SHP77 (cell line): ENCODE data around the gene NFILZ.

Experiments
- DNase-seq, 2 experiments: peaks; one replicate each; lab custom pipeline; 2025; lab: John Stamatoyannopoulos, UW

NFILZ gene, protein sequence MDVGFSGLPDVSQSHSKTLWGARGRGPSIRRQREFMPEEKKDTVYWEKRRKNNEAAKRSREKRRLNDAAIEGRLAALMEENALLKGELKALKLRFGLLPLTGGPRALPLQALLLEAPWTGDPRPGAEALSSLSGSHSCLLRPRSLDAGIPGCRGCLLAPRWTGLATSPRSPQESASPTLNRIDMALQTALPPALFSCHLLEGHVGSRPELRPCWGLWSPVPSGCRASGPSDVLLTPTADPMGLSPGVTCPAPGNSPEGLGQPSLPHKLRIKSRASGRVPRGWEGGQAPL

DNA sequence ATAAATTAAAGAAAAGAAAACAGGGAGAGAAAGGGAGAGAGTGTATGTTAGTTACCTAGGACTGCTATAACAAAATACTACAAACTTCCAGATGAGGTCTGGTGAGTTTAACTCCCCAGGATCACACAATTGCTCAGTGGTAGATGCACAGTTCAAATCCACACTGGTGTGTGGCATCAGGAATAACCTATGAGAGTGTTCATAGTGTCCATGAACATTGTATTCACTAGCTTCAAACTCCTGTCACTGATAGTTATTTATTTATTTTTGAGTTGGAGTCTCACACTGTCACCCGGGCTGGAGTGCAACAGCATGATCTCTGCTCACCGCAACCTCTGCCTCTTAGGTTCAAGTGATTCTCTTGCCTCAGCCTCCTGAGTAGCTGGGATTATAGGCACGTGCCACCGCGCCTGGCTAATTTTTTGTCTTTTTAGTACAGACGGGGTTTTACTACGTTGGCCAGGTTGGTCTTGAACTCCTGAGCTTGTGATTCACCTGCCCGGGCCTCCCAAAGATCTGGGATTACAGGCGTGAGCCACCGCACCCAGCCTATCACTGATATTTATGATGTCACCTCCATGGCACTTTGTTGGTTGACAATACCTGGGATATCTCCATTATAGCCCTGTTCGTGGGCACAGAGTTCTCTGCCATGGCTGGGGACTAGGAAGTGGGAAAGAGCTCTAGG lies at the start of gene NFILZ:
NFILZ (plus strand) TSS at position 638 of the 688 bp plus-strand sequence. CDS start 46,133 bp downstream, outside the sequence.
- no peak for DNase-seq

DNA sequence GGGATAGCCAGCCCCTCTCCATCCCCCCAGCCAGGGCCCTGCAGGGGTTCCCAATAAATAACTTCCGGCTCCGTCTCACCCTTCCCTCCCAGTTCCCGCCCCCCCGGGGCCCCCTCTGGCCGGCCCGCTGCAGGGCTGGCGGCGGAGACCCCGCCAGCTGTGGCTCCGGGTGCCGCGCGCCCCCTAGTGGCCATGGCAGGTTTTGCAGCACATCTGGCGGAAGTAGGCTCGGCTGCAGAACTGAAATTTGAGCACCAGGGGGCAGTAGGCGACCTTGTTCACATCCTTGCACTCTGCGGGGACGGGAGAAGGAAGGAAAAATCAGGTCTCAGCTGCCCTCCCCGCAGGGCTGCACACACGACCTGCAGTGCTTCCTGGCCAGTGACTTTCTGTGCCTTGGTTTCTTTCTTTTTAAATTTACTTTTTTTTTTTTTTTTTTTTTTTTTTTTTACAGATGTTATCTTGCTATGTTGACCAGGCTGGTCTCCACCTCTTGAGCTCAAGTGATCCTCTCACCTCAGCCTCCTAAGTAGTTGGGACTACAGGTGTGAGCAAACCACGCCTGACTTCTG lies 49.6 kb upstream of the NFILZ start:
- peak; percentile 68 to 76 for DNase-seq

DNA sequence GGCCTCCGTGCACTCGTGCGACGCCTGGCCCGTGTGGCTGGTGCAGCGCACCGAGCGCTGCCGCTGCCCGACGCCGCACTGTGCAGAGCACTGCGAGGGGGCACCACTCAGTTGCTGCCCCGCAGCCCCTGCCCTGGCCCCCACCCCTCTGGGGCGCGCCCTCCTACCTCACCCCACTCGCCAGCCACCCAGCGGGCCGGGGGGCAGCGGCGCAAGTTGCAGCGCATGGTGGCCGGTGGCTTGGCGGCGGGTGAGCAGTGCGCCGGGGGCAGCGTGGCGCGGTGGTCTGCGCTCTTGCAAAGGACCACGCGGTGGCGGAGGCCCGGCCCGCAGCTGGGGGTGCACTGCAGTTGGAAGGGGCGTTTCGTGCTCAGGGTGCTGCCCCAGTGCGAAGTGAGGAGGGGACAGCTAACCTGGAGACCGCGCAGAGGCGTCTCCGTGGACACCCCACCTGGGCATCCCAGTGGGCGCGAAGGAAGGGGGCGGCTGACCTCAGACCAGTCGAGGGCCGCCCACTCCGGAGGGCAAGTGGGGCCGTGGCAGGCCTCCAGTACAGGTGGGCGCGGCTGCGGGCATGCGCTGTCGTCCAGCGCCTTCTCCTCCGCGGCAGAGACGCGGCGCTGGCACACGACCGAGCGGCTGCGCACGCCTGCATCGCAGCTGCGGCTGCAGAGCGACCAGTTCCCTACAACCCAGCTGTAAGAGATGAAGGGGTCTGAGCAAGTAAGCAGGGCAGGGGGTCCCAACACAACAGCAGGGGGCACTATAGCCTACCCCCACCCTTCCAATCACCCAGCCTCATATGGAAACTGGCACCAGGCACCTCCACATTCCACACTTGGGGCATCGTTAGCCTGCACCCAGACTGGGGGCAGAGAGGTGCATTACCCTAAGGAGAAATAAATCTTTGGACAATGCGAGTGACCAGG lies 45.2 kb upstream of the NFILZ start:
- DNase-seq = no peak

DNA sequence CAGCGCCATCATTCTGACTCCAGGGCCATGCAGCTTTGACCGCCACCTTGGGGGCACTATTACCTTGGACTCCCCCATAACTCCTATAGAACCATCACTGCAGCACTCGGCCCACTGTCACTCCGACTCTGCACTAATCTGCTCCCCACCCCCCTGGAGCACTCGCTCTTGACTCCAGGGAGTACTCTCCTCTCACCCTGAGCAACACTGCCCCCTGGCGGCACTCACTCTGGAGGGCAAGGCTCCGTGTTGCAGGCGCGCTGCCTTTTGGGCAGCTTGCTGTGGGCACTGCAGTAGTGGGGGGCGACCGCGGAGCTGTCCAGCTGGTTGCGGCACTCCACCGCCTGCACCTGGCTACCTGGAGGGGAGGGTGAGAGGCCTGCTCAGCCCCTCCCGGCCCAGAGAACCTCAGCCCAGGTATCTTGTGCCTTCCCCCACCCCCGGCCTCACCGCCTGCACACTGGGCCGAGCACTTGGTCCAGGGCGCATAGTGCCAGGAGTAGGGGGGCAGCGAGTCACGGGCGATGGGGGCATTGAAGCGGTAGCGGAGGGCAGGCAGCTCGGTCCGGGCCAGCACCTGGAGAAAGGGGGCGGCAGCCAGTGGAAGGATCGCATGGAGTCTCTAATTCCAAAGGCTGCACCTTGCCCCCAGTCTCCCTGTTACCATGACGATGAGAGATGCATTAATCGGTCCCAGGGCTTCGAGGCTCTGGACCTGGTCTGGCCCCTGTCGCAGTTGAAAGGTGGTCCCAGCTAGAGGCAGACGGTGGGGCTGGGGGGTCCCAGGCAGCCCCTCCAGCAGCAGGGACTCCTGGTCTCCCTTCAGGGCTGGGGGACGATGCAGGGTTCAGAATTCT lies 44.3 kb upstream of the NFILZ start:
- DNase-seq = peak; percentile 20 to 49

DNA sequence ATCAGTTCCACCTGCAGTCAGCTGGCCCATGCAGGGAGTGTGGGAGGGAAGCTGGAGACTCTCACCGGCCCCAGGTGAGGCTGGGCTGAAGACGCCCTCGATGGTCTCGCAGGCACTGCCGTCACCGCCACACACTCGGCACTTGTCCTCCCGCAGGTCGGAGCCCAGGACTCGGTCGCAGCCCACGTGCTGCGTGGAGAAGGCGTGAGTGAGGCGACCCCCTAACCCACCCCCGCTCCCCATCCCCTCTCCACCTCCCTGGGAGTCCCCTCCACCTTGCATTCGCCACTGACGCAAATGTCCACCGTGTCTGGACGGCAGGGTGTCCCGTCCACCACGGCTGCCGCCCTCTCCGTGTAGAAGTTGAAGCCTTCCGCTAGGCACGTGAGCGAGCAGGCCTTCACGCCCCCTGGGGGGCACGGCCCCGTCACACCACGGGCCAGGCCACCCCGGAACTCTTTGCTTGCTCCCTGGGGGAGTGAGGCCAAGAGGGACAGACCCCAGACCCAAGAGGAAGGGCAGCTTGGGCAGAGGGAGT lies 41.2 kb upstream of the NFILZ start:
- DNase-seq = no peak

DNA sequence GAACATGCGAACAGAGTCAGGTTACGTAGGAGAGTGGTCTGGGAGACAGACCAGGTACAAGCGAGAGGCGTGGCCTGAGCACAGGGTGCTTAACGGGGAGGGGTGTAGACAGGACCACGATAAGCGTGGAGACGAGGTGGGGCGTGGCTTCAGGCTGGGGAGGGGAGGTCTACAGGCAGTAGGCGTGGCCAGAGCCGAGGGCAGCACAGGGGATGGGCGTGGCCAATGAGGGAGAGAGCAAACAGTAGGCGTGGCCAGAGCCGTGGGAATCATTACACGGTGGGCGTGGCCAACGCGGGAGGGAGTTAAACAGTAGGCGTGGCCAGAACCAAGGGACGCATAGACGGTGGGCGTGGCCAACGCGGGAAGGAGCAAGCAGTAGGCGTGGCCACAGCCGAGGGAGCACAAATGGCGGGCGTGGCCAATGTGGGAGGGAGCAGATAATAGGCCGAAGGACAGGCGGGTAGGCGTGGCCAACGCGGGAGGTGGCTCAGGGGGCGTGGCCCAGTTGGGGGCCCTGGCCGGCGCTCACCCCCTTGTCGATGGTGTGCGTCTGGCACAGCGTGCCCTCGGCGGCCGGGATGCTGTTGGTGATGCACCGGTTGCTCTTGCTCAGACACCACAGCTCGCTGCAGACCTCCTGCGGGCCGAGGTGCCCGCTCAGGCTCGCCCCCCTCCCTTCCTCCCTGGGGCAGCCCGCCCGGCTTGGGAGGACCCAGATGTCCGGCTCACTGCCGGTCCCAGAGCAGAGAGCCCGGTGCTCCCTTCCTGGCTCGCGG lies 38.0 kb upstream of the NFILZ start:
- DNase-seq = peak; percentile 48 to 51

DNA sequence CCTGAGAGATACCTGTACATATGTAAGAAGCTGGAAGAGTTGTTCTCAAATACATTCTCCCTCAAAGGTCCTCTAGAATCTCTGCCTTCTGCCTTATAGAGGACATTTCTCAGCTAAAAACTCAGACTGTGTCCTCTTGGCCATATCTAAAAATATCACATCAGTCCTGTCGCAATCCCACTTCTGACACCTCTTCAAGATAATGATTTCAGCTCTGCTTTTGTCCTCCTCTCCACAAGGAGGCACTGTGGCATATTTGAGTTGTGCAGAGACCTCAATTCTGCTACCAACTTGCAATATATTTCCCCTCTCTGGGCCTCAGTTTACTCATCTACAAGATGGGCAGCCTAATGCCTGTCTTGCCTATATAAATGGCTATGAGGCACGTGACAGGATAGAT lies 36.5 kb upstream of the NFILZ start:
- DNase-seq = no peak

DNA sequence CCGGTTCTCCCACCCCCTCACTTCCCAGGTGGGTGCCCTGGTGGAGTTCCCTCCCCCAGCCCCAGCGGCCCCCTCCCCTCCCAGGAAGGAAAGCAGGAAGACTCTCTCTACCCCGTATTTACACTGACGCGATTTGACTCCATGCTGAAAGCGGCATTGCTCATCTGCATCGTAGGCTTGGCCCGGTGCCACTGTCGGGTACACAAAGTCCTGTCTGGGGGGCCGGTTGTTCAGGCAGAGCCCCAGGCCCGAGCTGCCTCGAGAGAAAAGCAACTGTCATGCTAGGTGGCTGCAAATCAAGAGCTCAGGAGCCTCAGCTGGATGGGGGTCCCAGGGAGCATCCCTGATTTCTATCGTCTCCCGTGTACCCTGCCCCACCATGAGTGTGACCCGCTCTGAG lies 34.8 kb upstream of the NFILZ start:
- DNase-seq = no peak

DNA sequence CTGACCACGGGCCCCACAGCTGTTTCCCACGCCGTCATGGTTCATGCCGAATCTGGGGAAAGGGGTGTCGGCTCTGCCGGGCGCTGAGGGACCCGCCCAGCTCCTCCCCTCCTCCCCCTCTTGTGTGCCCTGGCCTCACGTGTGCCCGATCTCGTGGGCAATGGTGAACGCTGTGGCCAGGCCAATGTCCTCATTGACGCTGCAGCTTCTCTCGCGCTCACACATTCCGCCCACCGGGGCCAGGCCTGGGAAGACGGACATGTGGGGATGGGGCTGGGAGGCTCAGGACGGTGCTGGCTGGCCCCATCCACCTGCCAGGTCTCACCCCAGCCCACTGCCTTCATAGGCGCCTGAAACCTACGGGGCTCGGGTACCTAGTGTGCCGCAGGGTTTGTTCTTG lies 34.3 kb upstream of the NFILZ start:
- DNase-seq = no peak

DNA sequence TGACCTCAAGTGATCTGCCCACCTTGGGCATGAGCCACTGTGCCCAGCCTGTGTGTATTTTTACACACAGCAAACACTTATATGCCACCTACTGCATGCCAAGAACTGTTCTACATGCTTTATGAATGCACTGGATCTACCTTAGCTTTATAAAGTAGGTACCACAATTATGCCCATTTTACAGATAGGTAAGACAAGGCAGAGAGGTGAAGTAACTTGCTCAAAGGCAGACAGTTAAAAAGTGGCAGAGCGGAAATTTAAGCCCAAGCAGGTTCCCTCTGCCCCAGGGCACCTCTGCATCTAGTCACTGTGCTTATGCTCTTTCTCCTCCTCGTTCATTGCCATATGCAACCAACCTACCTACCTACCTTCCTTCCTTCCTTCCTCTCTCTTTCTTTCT lies 30.4 kb upstream of the NFILZ start:
- no peak for DNase-seq

DNA sequence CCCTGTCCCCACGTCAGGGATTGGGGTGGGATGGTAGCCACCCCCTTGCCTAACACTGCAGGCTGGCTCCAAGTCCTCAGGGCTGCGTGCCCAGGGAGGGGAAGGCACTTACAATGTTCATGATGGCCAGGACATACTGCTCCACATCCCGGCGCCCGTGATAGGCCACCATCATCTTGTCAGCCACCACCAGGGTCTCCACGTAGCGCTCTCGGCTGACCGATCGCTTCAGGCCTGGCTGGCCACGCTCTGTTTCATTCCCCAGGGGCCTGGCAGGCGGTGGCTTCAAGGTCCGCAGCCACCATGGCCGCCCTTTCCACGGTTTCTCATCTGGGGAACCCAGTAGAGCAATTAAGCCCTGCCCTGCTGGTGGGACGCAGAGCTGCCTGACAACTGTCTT lies 29.6 kb upstream of the NFILZ start:
- no peak for DNase-seq

DNA sequence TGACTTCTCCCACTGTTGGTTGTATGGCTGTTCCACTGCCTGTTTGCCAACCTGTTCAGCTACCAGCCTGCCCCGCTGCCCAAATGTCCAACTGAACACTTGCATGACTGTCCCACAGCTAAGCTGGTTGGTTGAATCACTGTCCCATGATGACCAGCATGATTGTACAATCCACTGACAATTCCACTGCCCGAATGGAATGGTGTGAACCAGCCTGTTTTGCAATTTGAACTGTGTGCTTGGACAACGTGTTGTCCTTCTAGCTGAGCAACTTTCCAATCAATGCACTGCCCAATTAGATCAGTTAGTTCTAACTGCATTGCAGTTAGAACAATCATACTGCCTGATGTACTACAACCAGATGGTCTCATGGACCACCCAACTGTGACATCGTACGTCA lies 28.6 kb upstream of the NFILZ start:
- DNase-seq = no peak

DNA sequence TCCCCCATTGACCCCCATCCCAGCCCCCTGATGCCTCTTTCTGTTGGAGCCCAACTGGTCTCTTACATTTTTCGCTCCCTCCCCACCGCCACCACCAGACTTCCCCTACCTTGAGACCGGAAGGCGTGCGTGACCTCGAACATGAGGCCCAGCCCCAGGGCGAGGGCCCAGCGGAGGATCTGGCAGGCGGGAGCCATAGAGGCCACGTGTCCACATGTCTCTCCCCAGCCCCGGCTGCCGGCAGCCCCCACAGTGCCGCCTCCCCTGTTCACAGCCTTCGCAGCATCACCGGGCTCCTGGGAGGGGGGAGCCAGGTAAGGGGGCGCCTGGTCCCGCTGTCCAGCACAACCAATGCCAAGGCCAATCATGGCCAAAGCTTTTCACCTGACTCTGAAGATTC lies 24.9 kb upstream of the NFILZ start:
- DNase-seq = no peak

DNA sequence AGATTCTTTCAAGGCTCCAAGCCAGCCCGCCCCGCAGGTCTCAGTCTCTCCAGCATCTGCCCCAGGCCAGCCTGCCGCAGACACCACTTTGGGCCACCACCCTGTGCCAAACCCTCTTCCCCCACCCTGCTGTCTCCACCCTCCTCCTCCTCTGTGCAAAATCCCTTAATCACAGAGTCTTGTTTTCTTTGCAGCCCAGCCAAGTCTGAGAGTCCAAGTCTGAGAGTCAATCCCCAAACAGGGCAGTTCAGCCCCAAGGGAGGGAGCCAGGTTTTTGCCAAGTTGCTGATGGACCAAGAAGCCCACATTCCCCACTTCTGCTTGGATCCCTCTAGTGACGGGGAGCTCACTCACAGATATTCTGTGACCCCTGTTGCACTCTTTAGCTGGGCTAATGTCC lies 23.0 kb upstream of the NFILZ start:
- no peak for DNase-seq

DNA sequence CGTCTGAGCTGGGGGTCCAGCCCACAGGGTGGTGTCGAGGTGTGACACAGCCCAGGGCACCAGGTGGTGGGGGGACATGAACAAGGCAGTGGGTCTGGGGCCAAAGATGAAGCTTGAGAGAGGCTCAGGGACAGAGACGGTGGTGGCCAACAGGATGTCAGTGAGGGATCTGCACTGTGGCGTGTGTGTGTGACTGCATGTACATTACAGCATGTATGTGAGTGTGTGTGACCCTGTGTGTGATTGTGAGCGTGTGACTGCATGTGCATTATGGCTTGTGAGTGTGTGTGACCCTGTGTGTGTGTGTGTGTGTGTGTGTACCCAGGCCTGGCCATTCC lies 21.5 kb upstream of the NFILZ start:
- DNase-seq = no peak

DNA sequence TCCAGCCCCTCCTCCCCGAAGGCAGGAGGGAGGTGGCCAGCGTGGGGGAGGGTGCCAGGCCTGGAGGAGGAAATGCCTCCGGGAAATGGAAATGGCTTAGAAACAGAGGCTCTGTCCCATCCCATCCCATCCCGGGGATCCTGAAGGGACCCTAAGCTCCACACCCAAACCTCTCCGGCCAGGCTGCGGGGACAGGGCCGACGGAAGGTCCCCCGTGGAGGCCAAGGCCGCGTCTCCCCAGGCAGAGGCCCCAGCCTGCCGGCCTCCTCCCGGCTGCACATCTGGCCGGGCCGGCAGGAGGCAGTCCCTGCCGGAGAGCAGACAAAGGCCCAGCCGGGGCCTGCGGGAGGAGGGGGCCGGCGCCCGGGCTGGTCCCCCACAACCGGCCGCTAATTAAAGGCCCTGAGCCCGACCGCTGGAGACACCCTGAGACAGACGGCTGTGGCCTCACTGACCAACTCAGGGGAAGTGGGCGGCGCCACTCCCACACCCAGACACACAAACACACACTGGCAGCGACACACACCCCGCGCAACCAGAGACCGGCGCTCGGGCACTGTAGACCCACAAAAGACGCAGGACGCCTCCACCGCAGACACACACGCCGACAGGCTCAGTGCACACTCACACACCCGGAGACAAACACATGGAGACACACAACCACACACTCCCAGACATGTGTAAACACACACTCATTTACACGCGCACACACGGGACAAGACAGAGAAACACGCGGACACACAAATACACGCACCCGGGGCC lies 21.0 kb upstream of the NFILZ start:
- DNase-seq = no peak

DNA sequence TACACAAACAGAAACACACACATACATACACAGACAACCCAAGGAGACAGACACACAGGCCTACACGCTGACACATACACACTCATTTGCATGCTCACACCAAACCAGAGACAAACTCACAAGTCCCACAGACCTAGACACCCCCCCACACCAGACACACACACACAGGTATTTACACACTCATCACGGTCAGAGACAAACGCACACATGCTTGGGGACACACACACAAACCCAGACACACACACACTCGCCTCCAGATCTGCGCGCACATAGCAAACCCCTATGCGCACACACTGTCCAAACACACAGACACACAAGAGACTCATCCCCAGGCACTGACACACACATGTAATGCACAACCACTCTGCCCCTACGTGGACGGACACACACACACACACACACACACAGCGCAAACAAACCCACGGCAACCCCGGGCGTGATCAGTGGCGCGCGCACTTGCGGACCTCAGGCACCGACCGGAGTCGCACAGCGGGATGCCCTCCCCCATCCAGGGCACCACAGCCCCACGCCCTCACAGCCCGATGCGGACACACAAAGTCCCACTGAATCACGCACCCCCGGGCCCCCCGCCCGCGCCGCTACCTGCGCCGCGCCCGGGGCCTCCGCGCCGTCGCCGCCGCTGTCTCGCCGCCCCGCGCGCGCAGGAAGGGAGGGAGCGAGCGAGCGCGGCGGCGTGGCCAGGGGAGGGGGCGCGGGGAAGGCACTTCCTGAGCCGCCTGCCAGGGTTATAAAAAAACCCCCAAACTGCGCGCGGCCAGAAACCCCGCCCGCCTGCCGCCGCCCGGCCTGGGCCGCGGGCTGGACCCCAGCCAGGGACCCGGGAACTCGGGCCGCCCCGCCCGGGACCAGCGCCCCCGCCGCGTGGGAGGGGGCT lies 20.1 kb upstream of the NFILZ start, which contains the start of gene ADAMTS10:
ADAMTS10 (minus strand) TSS at position 675 of the 895 bp plus-strand sequence. CDS start 5,005 bp downstream, outside the sequence.
- DNase-seq = no peak

DNA sequence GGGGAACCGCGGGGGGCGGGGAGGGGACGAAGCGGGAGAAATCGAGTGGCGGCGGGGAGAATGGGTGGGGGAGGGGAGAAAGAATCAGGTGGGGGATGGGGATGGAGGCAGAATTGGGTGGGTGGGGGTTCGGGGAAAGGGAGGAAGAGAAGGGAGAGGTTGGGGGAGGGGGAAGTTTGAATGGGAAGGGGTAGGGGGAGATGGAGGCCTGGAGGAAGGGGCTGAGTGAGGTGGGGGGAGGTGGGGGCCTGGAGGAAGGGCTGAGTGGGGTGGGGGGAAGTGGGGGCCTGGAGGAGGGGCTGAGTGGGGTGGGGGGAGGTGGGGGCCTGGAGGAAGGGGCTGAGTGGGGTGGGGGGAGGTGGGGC lies 19.5 kb upstream of the NFILZ start:
- DNase-seq = no peak
